D721Med (cell line): Measurements from ENCODE around the gene AUTS2.

Experiments
- DNase-seq: peaks from one replicate; pipeline ENCODE4 v3.0.0; 2011; ENCODE audit warnings: low spot score; ENCODE audit not compliant: insufficient read length
- FAIRE-seq: peaks from 2 replicates; lab custom pipeline; 2011; peaks lifted over from hg19 to GRCh38; lab: Jason Lieb, UNC
- TF ChIP-seq, protein P1 (sequence below): IDR thresholded peaks from 2 replicates; pipeline ENCODE4 v1.5.1; 2012; ENCODE audit warnings: mild to moderate bottlenecking, control low read depth; ENCODE audit not compliant: insufficient read depth; ENCODE audit errors: missing control alignments

Gene AUTS2

DNA sequence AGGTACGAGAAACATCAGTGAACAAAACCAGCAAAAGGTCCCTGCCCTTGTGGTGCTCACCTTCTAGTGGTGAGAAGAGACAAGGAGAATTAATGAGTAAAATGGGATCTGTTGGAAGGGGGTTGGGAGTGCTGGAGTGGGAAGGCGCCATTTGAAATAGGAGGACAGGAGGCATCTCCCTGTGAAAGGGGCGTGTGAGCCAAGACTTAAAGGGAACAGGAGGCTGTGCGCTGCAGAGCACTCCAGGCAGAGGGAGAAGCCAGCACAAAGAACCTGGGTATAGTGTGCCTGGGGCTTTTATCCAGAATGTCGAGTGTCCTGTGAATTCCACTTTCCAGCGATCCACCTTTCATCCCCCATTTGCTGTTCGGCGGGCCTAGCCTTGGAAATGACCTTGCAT, 1035.8 kb downstream of the AUTS2 start:
- DNase-seq = no peak
- TF ChIP-seq, protein P1, sequence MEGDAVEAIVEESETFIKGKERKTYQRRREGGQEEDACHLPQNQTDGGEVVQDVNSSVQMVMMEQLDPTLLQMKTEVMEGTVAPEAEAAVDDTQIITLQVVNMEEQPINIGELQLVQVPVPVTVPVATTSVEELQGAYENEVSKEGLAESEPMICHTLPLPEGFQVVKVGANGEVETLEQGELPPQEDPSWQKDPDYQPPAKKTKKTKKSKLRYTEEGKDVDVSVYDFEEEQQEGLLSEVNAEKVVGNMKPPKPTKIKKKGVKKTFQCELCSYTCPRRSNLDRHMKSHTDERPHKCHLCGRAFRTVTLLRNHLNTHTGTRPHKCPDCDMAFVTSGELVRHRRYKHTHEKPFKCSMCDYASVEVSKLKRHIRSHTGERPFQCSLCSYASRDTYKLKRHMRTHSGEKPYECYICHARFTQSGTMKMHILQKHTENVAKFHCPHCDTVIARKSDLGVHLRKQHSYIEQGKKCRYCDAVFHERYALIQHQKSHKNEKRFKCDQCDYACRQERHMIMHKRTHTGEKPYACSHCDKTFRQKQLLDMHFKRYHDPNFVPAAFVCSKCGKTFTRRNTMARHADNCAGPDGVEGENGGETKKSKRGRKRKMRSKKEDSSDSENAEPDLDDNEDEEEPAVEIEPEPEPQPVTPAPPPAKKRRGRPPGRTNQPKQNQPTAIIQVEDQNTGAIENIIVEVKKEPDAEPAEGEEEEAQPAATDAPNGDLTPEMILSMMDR = no peak
- no peak for FAIRE-seq

DNA sequence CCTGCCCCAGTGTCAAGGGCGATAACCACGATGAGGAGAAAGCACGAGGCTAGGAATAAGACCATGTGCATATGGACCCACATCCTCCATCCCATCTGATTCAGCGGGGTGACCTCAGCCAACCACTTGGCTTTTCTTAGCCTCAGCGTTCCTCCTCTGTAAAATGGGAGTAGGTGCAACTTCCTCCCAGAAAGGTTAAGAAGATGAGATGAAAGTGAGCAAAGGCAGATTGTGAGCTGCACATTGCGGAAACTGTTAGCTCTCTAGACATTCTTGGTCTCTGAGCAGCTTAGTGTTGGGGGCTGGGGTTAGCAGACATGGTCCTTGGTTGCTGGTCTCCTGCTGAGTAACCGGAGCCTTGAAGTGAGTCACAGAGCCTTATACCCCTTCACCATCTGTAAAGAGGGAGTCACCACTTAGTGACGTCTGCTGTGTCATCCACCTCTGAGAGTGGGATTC, 1036.4 kb downstream of the AUTS2 start:
- TF ChIP-seq, protein P1 = no peak
- FAIRE-seq (no peak), DNase-seq (no peak)

GRCh38 chr7:70635633-70636032, 1037.4 kb downstream of the AUTS2 start:
- FAIRE-seq = no peak
- DNase-seq = no peak
- TF ChIP-seq, protein P1 = no peak

DNA sequence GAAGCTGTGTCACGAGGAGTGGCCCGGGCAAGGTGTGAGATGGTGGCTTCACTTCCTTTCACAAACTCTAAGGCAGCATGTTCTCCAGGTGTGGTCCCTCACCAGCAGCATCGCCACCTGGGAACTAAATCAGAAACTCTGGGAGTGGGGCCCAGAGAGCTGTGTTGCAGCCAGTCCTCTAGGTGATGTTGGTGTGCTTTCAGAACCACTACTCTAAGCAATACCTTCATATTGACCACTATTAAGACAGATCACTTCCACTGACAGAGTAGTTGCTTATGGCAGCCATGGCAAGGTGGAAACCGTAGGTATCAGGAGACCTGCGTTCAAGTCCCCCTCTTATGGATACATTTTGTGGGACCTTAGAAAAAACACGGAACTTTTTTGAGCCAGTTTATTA, 1037.9 kb downstream of the AUTS2 start:
- FAIRE-seq (no peak), DNase-seq (no peak)
- TF ChIP-seq, protein P1 = no peak

DNA sequence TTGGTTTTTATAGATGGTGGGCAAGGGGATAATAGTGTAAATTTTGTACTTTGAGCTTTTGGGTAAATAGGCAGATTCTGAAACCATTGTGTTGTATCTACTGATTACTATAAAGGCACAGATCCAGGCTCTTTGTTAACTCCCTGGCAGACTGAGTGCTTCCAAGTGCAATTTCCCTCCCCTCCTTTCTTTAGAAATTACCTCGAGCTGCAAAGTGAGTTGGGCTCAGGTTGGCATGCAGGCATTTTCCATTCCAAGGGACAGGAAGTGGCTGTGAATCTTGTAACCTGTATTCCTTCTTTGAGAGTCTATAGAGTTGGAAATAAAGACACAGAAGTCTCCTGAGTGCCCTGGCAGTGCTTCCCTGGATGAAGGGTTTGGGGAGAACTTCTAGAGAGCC, 1039.5 kb downstream of the AUTS2 start:
- DNase-seq (no peak), FAIRE-seq (no peak)
- TF ChIP-seq, protein P1 = no peak

DNA sequence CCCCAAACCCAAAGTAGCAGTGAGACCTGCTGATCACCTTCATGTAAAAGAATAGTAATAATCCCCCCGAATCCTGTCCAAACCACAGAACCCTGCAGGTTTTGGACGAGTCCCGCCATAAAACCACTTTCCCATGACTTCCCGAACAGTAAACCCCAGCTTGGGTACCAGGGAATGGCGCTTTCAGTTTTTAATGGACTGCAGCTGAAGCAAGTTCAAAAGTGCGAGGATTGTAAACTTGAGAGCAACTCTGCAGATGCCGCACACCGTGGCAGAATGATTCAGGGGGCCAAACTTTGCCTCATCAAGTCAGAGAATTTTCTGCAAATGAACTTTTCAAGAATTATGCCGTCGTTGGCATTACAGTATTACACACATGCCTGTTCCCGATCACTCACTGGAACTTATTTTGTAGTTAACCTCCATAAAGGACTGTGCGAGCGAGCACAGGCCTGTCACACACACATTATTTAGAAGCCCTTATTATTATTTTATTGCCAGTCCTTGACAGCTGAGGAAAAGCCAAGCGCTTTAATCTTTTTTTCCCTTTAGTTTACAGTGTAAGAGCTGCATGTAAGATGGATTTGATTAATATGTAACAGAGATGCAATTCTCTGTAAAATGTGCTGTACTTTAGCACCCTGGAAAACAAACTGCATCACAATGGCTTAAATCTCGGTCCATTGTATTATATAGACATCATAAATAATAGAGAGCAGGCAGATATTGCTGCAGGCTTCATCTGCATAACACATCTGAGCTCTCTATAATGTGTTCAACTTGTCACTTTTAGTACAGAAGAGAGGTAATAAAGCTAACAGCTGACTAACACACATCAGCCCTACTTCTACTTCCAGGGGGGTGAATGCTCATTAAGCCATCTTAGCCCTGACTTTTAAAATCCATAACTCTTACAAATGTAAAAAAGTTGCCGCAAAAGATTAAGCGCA, 1040.2 kb downstream of the AUTS2 start:
- FAIRE-seq (no peak), DNase-seq (no peak)
- TF ChIP-seq, protein P1 = no peak
